ENCODE data around the gene QRICH2. TPM values are rescaled to one million over a fixed set of nuclear protein-coding genes. Genes with fewer than 3 reads are reported as not detected.

QRICH2 gene
- total and polyA plus RNA-seq, 7 donors = 0.69 to 5.0 (median 2.5) TPM

- no peak for DNase-seq
- Histone ChIP-seq H3K27me3 (no peaks in the 10 kb centered on the region), H3K4me1 (no peaks in the 10 kb centered on the region), H3K27ac (no peak overlapping the region), H3K36me3 (peaks cover 0 to 42% (median 13%) of the 10 kb centered on the region in 4 donors), H3K9me3 (no peaks in the 10 kb centered on the region), H3K4me3 (no peak overlapping the region)
- no peak for TF ChIP-seq POLR2A (IDR thresholded peaks at IDR 0.05)
- no peak for TF ChIP-seq EP300 (IDR thresholded peaks at IDR 0.05)
- TF ChIP-seq, protein P1, sequence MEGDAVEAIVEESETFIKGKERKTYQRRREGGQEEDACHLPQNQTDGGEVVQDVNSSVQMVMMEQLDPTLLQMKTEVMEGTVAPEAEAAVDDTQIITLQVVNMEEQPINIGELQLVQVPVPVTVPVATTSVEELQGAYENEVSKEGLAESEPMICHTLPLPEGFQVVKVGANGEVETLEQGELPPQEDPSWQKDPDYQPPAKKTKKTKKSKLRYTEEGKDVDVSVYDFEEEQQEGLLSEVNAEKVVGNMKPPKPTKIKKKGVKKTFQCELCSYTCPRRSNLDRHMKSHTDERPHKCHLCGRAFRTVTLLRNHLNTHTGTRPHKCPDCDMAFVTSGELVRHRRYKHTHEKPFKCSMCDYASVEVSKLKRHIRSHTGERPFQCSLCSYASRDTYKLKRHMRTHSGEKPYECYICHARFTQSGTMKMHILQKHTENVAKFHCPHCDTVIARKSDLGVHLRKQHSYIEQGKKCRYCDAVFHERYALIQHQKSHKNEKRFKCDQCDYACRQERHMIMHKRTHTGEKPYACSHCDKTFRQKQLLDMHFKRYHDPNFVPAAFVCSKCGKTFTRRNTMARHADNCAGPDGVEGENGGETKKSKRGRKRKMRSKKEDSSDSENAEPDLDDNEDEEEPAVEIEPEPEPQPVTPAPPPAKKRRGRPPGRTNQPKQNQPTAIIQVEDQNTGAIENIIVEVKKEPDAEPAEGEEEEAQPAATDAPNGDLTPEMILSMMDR (IDR thresholded peaks at IDR 0.05) = no peak
- no peak for TF ChIP-seq POLR2AphosphoS5 (IDR thresholded peaks at IDR 0.05)
- intact Hi-C loops (cut with DNase I) = no loop called here
- 90 to 94% methylated on average over 2 of the region's 2 CpGs for WGBS, 2 donors
Measured at GRCh38 chr17:76317535-76317934, 9.5 kb upstream of the QRICH2 start.

DNA sequence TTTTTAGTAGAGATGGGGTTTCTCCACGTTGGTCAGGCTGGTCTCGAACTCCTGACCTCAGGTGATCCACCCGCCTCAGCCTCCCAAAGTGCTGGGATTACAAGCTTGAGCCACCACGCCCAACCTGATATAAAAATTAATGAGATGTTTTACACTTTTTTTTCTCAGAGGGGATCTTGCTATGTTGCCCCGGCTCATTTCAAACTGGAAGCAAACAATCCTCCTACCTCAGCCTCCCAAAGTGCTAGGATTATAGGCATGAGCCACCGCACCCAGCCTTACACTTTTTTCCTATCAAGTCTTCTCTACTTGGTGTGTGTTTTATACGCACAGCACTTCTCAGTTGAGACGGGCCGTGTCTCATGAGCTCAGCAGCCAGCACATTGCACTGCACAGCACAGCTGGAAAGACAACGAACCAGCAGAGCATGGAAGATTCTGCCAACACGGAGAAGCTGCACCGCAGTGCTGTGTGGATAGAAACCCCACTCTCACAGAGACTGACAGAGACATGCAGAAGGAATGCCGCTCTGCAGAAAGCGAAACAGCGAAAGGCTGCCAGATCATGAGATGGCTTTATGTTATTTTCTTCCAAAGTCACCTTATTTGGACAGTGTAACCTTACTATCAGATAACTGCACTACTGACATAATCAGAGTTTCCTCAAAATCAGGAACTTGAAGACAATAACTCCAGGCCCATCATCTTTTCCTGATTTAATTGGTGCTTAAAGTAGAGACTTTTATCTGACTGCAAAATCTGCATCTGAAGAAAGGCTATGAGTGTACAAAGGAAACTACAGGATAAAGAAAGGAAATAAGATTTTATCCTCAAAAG, 6.5 kb upstream of the QRICH2 start:
- intact Hi-C loops (cut with DNase I) = no loop called here
- 90 to 92% methylated on average over 15 of the region's 15 CpGs for WGBS, 2 donors

GRCh38 chr17:76312735-76313134, 4.7 kb upstream of the QRICH2 start:
- DNase-seq = peak; percentile 7
- intact Hi-C loops (cut with DNase I) = no loop called here
- no peaks in the 10 kb centered on the region for H3K9me3 ChIP-seq
- peaks cover 7 to 64% (median 13%) of the 10 kb centered on the region in 4 donors for H3K36me3 ChIP-seq
- no peak overlapping the region for H3K4me3 ChIP-seq
- TF ChIP-seq EP300 (IDR thresholded peaks at IDR 0.05) = no peak
- TF ChIP-seq, protein P1 (IDR thresholded peaks at IDR 0.05) = no peak
- no peak for TF ChIP-seq POLR2AphosphoS5 (IDR thresholded peaks at IDR 0.05)
- TF ChIP-seq POLR2A (IDR thresholded peaks at IDR 0.05) = no peak
- no peaks in the 10 kb centered on the region for H3K27me3 ChIP-seq
- WGBS, 2 donors = 88 to 90% methylated on average over 9 of the region's 9 CpGs
- no peak overlapping the region for H3K27ac ChIP-seq
- no peaks in the 10 kb centered on the region for H3K4me1 ChIP-seq

More for the DNA sequence above, 6.5 kb upstream of the QRICH2 start:
- H3K4me3 ChIP-seq = peak overlapping the region in 3 of 4 donors; percentile 5 to 22 (median 9)
- H3K27ac ChIP-seq = peak overlapping the region; percentile 15 to 65 (median 52)
- H3K9me3 ChIP-seq = no peaks in the 10 kb centered on the region
- DNase-seq = peak; percentile 20
- no peak for TF ChIP-seq POLR2A (IDR thresholded peaks at IDR 0.05)
- TF ChIP-seq POLR2AphosphoS5 (IDR thresholded peaks at IDR 0.05) = peak in 1 of 4 donors; percentile 41
- TF ChIP-seq, protein P1 (IDR thresholded peaks at IDR 0.05) = no peak
- TF ChIP-seq EP300 (IDR thresholded peaks at IDR 0.05) = no peak
- H3K4me1 ChIP-seq = no peaks in the 10 kb centered on the region
- H3K27me3 ChIP-seq = no peaks in the 10 kb centered on the region
- peaks cover 7 to 61% (median 13%) of the 10 kb centered on the region in 4 donors for H3K36me3 ChIP-seq

DNA sequence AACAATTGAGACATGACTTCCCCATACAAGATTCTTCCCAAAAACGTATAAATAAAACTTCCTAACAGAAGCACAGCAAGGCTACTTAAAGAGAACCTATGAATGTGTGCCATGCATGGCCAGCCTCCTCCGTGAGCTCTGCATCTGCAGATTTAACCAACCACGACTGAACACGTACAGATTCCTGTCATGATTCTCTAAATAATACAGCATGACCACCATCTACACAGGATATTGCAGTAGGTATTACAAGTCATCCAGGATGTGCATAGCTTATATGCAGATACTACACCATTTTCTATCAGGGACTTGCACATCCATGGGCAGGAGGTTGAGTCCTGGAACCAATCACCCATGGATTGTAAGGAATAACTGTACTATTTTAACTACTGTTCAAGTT, 1.4 kb upstream of the QRICH2 start:
- WGBS, 2 donors = 77 to 89% methylated on average over 4 of the region's 4 CpGs
- Histone ChIP-seq H3K36me3 (peaks cover 7 to 58% (median 14%) of the 10 kb centered on the region in 4 donors), H3K27ac (no peak overlapping the region), H3K4me3 (no peak overlapping the region), H3K9me3 (no peaks in the 10 kb centered on the region), H3K4me1 (no peaks in the 10 kb centered on the region), H3K27me3 (no peaks in the 10 kb centered on the region)
- DNase-seq = no peak
- intact Hi-C loops (cut with DNase I) = no loop called here
- TF ChIP-seq EP300 (IDR thresholded peaks at IDR 0.05) (no peak), POLR2AphosphoS5 (IDR thresholded peaks at IDR 0.05) (no peak), POLR2A (IDR thresholded peaks at IDR 0.05) (no peak)
- TF ChIP-seq, protein P1 (IDR thresholded peaks at IDR 0.05) = no peak
